ENCODE measurements around the gene ATG16L2. TPM values are rescaled to one million over a fixed set of nuclear protein-coding genes. Genes with fewer than 3 reads are reported as not detected.

The ATG16L2 gene, protein sequence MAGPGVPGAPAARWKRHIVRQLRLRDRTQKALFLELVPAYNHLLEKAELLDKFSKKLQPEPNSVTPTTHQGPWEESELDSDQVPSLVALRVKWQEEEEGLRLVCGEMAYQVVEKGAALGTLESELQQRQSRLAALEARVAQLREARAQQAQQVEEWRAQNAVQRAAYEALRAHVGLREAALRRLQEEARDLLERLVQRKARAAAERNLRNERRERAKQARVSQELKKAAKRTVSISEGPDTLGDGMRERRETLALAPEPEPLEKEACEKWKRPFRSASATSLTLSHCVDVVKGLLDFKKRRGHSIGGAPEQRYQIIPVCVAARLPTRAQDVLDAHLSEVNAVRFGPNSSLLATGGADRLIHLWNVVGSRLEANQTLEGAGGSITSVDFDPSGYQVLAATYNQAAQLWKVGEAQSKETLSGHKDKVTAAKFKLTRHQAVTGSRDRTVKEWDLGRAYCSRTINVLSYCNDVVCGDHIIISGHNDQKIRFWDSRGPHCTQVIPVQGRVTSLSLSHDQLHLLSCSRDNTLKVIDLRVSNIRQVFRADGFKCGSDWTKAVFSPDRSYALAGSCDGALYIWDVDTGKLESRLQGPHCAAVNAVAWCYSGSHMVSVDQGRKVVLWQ
- polyA plus RNA-seq (2013, experiment 1 of 2), result 8.3 TPM
- polyA plus RNA-seq (2013, experiment 2 of 2), result 9.8 TPM

- Histone ChIP-seq H3K4me1 (ENCODE audit: insufficient read depth, low read length) (peaks cover 13% of the 10 kb centered on the region), H3K9me3 (ENCODE audit: insufficient read depth, low read depth, low read length) (no peaks in the 10 kb centered on the region), H3K27ac (ENCODE audit: low read depth, low read length) (peak within 1 kb of the TSS; percentile 91), H3K27me3 (ENCODE audit: insufficient read depth, low read length) (peaks cover 4% of the 10 kb centered on the region; the same call in 1 of the 2 replicates), H3K4me3 (ENCODE audit: low read length) (peak within 1 kb of the TSS; percentile 81), H3K36me3 (ENCODE audit: insufficient read depth, low read length) (0 out of 2 replicates have a peak, but pooled peaks cover 5% of the 10 kb centered on the region), H3K9ac (ENCODE audit: low read depth, low read length) (peak within 1 kb of the TSS; percentile 96)
- WGBS, result under 1% methylated on average over 75 of the region's 75 CpGs
Observed at GRCh38 chr11:72814286-72815109, at the start of gene ATG16L2. Gene ATG16L2 (plus strand): TSS chr11:72814411. CDS start chr11:72814446, 35 bp downstream.

DNA sequence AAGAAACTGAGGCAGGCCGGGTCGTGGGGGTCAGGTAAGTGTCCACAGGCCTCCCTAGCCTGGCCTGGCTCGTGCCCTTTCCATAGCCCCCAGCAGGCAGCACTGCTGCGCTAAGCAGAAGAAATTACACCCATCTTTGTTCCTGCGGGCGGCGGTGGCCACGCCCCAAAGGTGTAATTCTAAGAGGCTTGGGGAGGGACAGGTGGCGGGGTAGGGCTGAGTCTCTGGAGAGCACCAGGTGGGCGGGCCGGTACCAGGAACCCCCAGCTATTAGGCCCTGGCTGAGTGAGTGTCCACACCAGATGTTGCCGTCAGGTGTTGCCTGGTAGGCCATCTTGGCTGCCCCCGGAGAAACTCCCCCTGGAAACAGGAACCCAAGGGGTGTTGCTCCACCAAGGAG is 49.7 kb upstream of the ATG16L2 start:
- Histone ChIP-seq H3K27me3 (ENCODE audit: insufficient read depth, low read length) (no peaks in the 10 kb centered on the region), H3K4me3 (ENCODE audit: low read length) (no peak overlapping the region), H3K36me3 (ENCODE audit: insufficient read depth, low read length) (no peaks in the 10 kb centered on the region), H3K9ac (ENCODE audit: low read depth, low read length) (no peak overlapping the region), H3K9me3 (ENCODE audit: insufficient read depth, low read depth, low read length) (no peaks in the 10 kb centered on the region), H3K4me1 (ENCODE audit: insufficient read depth, low read length) (peaks cover 11% of the 10 kb centered on the region), H3K27ac (ENCODE audit: low read depth, low read length) (no peak overlapping the region)
- WGBS, result 72% methylated on average over 13 of the region's 13 CpGs

DNA sequence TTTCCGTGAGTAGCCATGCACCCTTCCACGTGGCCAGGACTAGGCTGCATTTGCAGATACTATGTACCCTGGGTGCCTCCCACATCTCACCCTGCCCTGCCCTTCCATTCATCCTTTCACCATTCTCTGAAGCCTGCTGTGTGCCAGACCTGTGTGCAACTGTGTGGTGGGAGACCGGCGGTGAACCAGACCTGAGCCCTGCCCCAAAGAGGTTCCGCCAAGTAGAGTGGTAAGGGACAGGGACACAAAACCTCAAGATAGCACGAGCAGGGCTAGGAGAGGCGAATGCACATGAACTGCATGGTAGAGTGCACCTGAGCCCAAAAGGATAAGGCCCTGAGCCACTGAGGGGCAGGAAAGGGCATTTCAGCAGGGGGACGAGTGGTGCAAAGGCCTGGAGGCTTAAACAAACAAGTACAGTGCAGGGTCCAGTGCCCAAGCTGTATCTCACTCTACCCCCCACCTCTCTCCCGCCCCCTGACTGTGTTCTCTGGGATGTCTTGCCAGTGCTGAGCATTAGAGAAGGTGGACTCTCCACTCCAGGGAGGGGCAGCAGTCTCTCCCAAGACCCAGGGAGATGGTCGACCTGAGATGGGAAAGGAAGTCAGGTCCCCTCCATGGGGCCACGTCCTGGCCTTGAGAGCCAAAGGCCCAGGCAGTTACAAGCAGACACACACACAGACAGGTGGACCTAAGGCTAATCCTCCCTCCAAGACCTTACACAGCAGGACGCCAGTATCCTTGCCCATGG is 47.9 kb upstream of the ATG16L2 start:
- Histone ChIP-seq H3K9me3 (ENCODE audit: insufficient read depth, low read depth, low read length) (no peaks in the 10 kb centered on the region), H3K36me3 (ENCODE audit: insufficient read depth, low read length) (no peaks in the 10 kb centered on the region), H3K27me3 (ENCODE audit: insufficient read depth, low read length) (no peaks in the 10 kb centered on the region), H3K9ac (ENCODE audit: low read depth, low read length) (no peak overlapping the region), H3K4me1 (ENCODE audit: insufficient read depth, low read length) (peaks cover 11% of the 10 kb centered on the region), H3K27ac (ENCODE audit: low read depth, low read length) (no peak overlapping the region), H3K4me3 (ENCODE audit: low read length) (no peak overlapping the region)
- WGBS, result 81% methylated on average over 12 of the region's 12 CpGs

DNA sequence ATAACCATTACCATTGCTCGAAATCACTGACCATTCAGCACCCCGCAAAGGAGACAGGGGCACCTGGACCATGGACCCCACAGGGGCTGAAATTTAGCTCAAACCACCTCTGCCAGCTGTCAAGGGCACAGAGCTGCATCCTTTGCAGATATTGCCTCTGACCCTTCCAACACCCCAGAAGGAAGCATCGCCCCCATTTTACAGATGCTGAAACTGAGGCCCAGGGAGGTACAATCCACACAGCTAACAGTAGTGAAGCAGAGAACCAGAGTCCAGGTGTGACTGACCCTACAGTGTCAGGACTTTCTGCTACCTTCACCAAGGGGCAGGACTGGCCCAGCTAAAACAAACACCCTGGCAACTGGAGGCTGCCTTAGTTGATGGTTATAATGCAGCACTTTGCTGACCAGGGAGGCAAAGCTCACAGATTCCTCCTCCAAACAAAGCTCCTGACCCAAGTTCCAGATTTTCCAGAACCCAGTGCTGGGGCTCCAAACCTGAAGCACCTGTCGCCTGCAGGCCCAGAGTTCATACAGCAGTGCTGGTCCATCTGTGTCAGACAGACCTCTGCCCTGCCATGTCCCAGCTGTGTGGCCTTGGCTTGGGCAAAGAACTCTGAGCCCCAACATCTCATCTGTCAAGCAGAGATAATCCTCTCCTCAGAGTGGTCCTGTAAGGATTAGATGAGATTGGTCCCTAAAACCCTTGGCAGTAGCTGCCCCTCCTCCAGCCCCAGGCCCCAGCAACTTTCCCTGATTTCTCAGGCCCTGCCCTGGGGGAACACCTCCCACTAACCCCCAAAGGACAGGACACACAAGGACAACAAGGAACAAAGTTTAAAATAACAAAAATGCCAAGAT is 46.8 kb upstream of the ATG16L2 start:
- no peak overlapping the region for H3K27ac ChIP-seq (ENCODE audit: low read depth, low read length)
- WGBS, result 95% methylated on average over 4 of the region's 4 CpGs

GRCh38 chr11:72768581-72768980 is 45.6 kb upstream of the ATG16L2 start:
- Histone ChIP-seq H3K36me3 (ENCODE audit: insufficient read depth, low read length) (no peaks in the 10 kb centered on the region), H3K9ac (ENCODE audit: low read depth, low read length) (no peak overlapping the region), H3K4me1 (ENCODE audit: insufficient read depth, low read length) (peaks cover 11% of the 10 kb centered on the region), H3K27me3 (ENCODE audit: insufficient read depth, low read length) (no peaks in the 10 kb centered on the region), H3K4me3 (ENCODE audit: low read length) (no peak overlapping the region), H3K27ac (ENCODE audit: low read depth, low read length) (no peak overlapping the region), H3K9me3 (ENCODE audit: insufficient read depth, low read depth, low read length) (no peaks in the 10 kb centered on the region)
- WGBS, result 65% methylated on average over 3 of the region's 3 CpGs

More for the DNA sequence above, 46.8 kb upstream of the ATG16L2 start:
- Histone ChIP-seq H3K9me3 (ENCODE audit: insufficient read depth, low read depth, low read length) (no peaks in the 10 kb centered on the region), H3K9ac (ENCODE audit: low read depth, low read length) (no peak overlapping the region), H3K4me3 (ENCODE audit: low read length) (no peak overlapping the region), H3K4me1 (ENCODE audit: insufficient read depth, low read length) (peaks cover 11% of the 10 kb centered on the region), H3K27me3 (ENCODE audit: insufficient read depth, low read length) (no peaks in the 10 kb centered on the region), H3K36me3 (ENCODE audit: insufficient read depth, low read length) (no peaks in the 10 kb centered on the region)

- Histone ChIP-seq H3K9me3 (ENCODE audit: insufficient read depth, low read depth, low read length) (no peaks in the 10 kb centered on the region), H3K9ac (ENCODE audit: low read depth, low read length) (no peak overlapping the region), H3K4me1 (ENCODE audit: insufficient read depth, low read length) (peaks cover 7% of the 10 kb centered on the region), H3K27me3 (ENCODE audit: insufficient read depth, low read length) (no peaks in the 10 kb centered on the region), H3K36me3 (ENCODE audit: insufficient read depth, low read length) (no peaks in the 10 kb centered on the region), H3K4me3 (ENCODE audit: low read length) (no peak overlapping the region), H3K27ac (ENCODE audit: low read depth, low read length) (no peak overlapping the region)
- 90% methylated on average over 4 of the region's 4 CpGs for WGBS
Observed at GRCh38 chr11:72769680-72770079, 44.5 kb upstream of the ATG16L2 start.

DNA sequence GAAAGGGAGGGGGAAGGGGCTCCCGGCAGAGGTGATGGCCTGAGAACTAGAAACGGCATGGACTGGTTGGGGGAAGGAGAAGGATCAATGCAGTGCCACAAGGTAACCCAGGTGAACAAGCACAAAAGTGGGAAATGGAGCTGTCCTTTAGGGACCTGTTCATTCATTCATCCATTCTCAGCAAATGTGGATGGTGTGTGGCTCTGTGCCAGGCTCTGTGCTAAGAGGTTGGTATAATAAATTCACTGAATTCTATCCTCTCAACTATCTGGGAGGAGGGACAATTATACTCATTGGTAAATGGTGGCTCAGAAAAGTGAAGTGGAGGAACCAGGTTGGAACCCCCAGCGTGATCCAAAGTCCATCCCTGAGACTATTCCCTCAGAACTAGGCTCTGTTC is 43.4 kb upstream of the ATG16L2 start:
- Histone ChIP-seq H3K4me3 (ENCODE audit: low read length) (no peak overlapping the region), H3K4me1 (ENCODE audit: insufficient read depth, low read length) (peaks cover 7% of the 10 kb centered on the region), H3K9me3 (ENCODE audit: insufficient read depth, low read depth, low read length) (no peaks in the 10 kb centered on the region), H3K36me3 (ENCODE audit: insufficient read depth, low read length) (no peaks in the 10 kb centered on the region), H3K9ac (ENCODE audit: low read depth, low read length) (no peak overlapping the region), H3K27me3 (ENCODE audit: insufficient read depth, low read length) (no peaks in the 10 kb centered on the region), H3K27ac (ENCODE audit: low read depth, low read length) (no peak overlapping the region)
- 92% methylated on average over 3 of the region's 3 CpGs for WGBS

- WGBS, result 55% methylated on average over 4 of the region's 4 CpGs
- Histone ChIP-seq H3K4me3 (ENCODE audit: low read length) (no peak overlapping the region), H3K9me3 (ENCODE audit: insufficient read depth, low read depth, low read length) (no peaks in the 10 kb centered on the region), H3K27me3 (ENCODE audit: insufficient read depth, low read length) (no peaks in the 10 kb centered on the region), H3K9ac (ENCODE audit: low read depth, low read length) (no peak overlapping the region), H3K27ac (ENCODE audit: low read depth, low read length) (no peak overlapping the region), H3K4me1 (ENCODE audit: insufficient read depth, low read length) (peaks cover 7% of the 10 kb centered on the region), H3K36me3 (ENCODE audit: insufficient read depth, low read length) (no peaks in the 10 kb centered on the region)
Observed at GRCh38 chr11:72771507-72771906, 42.7 kb upstream of the ATG16L2 start.

GRCh38 chr11:72772059-72772458 is 42.2 kb upstream of the ATG16L2 start:
- H3K4me1 ChIP-seq (ENCODE audit: insufficient read depth, low read length), result peaks cover 7% of the 10 kb centered on the region
- no peak overlapping the region for H3K9ac ChIP-seq (ENCODE audit: low read depth, low read length)
- no peak overlapping the region for H3K4me3 ChIP-seq (ENCODE audit: low read length)
- no peaks in the 10 kb centered on the region for H3K9me3 ChIP-seq (ENCODE audit: insufficient read depth, low read depth, low read length)
- WGBS, result 90% methylated on average over 12 of the region's 12 CpGs
- no peak overlapping the region for H3K27ac ChIP-seq (ENCODE audit: low read depth, low read length)
- H3K27me3 ChIP-seq (ENCODE audit: insufficient read depth, low read length), result no peaks in the 10 kb centered on the region
- no peaks in the 10 kb centered on the region for H3K36me3 ChIP-seq (ENCODE audit: insufficient read depth, low read length)

DNA sequence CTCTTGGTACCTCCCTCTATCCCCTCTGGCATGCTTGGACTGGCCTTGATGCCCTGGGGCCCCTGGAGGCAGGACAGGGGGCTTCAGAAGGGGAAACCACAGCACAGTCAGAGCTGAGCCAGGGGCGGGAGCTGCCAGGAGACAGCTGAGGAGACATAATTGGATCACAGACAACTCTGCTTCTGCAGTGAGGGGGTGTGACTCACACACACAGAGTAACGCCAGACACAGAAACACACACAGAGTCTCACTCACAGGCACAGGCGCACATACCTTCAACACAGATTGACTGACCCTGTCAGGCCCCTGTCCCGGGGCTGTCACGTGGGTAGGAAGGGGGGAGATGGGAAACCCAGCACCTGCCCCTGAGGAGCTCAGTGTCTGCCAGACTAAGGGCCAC is 40.9 kb upstream of the ATG16L2 start:
- Histone ChIP-seq H3K4me1 (ENCODE audit: insufficient read depth, low read length) (peaks cover 7% of the 10 kb centered on the region), H3K4me3 (ENCODE audit: low read length) (no peak overlapping the region), H3K27me3 (ENCODE audit: insufficient read depth, low read length) (no peaks in the 10 kb centered on the region), H3K36me3 (ENCODE audit: insufficient read depth, low read length) (no peaks in the 10 kb centered on the region), H3K9ac (ENCODE audit: low read depth, low read length) (no peak overlapping the region), H3K9me3 (ENCODE audit: insufficient read depth, low read depth, low read length) (no peaks in the 10 kb centered on the region), H3K27ac (ENCODE audit: low read depth, low read length) (no peak overlapping the region)
- 82% methylated on average over 3 of the region's 5 CpGs for WGBS
